Measurements from ENCODE around the gene RHD. TPM values are rescaled to one million over a fixed set of nuclear protein-coding genes. Genes with fewer than 3 reads are reported as not detected.

The RHD gene
- total RNA-seq, 3 donors from 2014 or later (not counting 1 experiment from before 2014, with no cell fraction given): 0.21 TPM; not detected in 2

DNA sequence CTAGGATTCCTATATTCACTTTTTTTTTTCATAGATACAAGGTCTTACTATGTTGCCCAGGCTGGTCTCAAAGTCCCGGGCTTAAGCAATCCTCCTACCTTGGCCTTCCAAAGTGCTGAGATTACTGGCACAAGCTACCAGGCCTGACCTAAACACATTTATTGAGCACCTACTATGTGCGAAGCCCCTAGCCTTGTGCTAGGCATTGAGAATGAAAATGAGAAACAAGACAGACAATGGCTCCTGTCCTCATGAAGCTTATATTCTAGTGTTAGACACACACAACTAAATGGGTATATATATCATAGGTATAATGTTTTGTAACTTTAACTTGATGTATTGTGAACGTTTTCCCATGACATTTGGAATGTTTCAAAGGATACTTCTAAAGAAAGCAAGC is 77.3 kb downstream of the RHD start:
- H3K4me3 Mint-ChIP-seq: no peak overlapping the region

GRCh38 chr1:25355841-25356395 is 83.6 kb downstream of the RHD start:
- Histone ChIP-seq H3K36me3 (ENCODE audit: control insufficient read depth, insufficient read depth, low read length) (peaks cover 75% of the 10 kb centered on the region), H3K9me3 (ENCODE audit: control insufficient read depth, insufficient read depth, low read length) (no peaks in the 10 kb centered on the region), H3K27me3 (ENCODE audit: control insufficient read depth, insufficient read depth, low read length) (no peaks in the 10 kb centered on the region), H3K27ac (ENCODE audit: low read length) (no peak overlapping the region), H3K4me3 (ENCODE audit: low read length) (no peak overlapping the region), H3K4me1 (ENCODE audit: control insufficient read depth, insufficient read depth, low read length) (no peaks in the 10 kb centered on the region)
- Mint-ChIP-seq H3K9me3 (no peaks in the 10 kb centered on the region), H3K4me1 (peaks cover 6 to 10% of the 10 kb centered on the region in 2 donors), H3K27ac (peak overlapping the region in 1 of 2 donors; percentile 61), H3K27me3 (ENCODE audit: low read depth in 2 of 2) (no peaks in the 10 kb centered on the region), H3K4me3 (no peak overlapping the region), H3K36me3 (no peaks in the 10 kb centered on the region)
- WGBS (ENCODE audit: insufficient coverage): 91% methylated on average over 6 of the region's 6 CpGs
- ATAC-seq: no peak
- DNase-seq: no peak
- TF ChIP-seq CTCF (IDR thresholded peaks at IDR 0.05): no peak
- intact Hi-C loops (cut with micrococcal nuclease): no loop called here

More for the DNA sequence above, 77.3 kb downstream of the RHD start:
- WGBS (ENCODE audit: insufficient coverage): 100% methylated on average over 1 of the region's 3 CpGs
- Mint-ChIP-seq H3K9me3 (no peaks in the 10 kb centered on the region), H3K27me3 (ENCODE audit: low read depth in 2 of 2) (no peaks in the 10 kb centered on the region), H3K36me3 (no peaks in the 10 kb centered on the region), H3K4me1 (peaks cover 0 to 15% of the 10 kb centered on the region in 2 donors), H3K27ac (no peak overlapping the region)
- H3K9me3 ChIP-seq (ENCODE audit: control insufficient read depth, insufficient read depth, low read length): no peaks in the 10 kb centered on the region
- DNase-seq (no peak), ATAC-seq (no peak)
- intact Hi-C loops (cut with micrococcal nuclease): no loop called here
- peaks cover 58% of the 10 kb centered on the region for H3K36me3 ChIP-seq (ENCODE audit: control insufficient read depth, insufficient read depth, low read length)
- no peaks in the 10 kb centered on the region for H3K27me3 ChIP-seq (ENCODE audit: control insufficient read depth, insufficient read depth, low read length)
- no peak for TF ChIP-seq CTCF (IDR thresholded peaks at IDR 0.05)
- no peak overlapping the region for H3K27ac ChIP-seq (ENCODE audit: low read length)
- H3K4me3 ChIP-seq (ENCODE audit: low read length): no peak overlapping the region
- no peaks in the 10 kb centered on the region for H3K4me1 ChIP-seq (ENCODE audit: control insufficient read depth, insufficient read depth, low read length)

DNA sequence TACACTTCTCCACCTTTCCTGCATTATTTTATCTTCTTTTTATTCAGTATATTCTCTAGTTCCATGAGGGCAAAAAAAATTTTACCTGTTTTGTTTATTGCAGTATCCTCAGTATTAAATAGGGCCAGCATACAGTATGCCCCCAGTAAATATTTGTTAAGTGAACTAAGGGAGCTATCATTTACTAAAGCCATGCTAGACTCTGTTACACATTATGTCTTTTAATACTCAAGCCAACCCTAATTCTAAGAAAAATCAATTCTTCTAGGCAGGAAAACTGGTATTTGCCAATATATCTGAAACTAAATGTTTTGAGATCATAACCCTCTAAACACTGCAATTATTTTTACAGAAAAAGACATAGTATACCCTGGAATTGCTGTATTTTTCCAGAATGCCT is 84.1 kb downstream of the RHD start:
- peak overlapping the region in 1 of 2 donors; percentile 61 for H3K27ac Mint-ChIP-seq
- no peaks in the 10 kb centered on the region for H3K4me1 ChIP-seq (ENCODE audit: control insufficient read depth, insufficient read depth, low read length)
- H3K27ac ChIP-seq (ENCODE audit: low read length): no peak overlapping the region
- H3K4me1 Mint-ChIP-seq: peaks cover 6 to 14% of the 10 kb centered on the region in 2 donors
- intact Hi-C loops (cut with micrococcal nuclease): no loop called here
- H3K36me3 Mint-ChIP-seq: no peaks in the 10 kb centered on the region
- no peak for ATAC-seq
- H3K4me3 ChIP-seq (ENCODE audit: low read length): no peak overlapping the region
- no peak for DNase-seq
- TF ChIP-seq CTCF (IDR thresholded peaks at IDR 0.05): no peak
- H3K36me3 ChIP-seq (ENCODE audit: control insufficient read depth, insufficient read depth, low read length): peaks cover 78% of the 10 kb centered on the region
- no peaks in the 10 kb centered on the region for H3K9me3 Mint-ChIP-seq
- no peaks in the 10 kb centered on the region for H3K27me3 ChIP-seq (ENCODE audit: control insufficient read depth, insufficient read depth, low read length)
- H3K9me3 ChIP-seq (ENCODE audit: control insufficient read depth, insufficient read depth, low read length): no peaks in the 10 kb centered on the region
- H3K27me3 Mint-ChIP-seq (ENCODE audit: low read depth in 2 of 2): no peaks in the 10 kb centered on the region
- H3K4me3 Mint-ChIP-seq: no peak overlapping the region

DNA sequence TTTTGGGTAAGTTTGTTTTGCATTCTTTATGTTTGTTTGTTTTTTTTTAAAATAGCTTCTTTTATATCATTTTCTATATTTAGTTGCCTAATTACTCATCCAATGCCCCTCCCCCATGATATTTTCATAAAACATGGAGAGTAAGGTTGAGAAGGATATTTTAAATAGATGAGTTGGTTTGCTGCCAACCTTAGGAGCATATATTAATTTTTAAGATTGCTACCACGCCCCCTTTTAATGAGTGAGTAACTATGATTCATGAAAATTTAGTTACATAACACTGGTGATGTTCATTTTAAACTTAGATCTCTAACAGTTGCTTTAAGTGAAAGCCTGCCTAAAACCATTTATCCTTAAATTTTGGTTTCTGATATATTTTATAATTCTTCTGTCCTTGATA is 84.5 kb downstream of the RHD start:
- H3K36me3 ChIP-seq (ENCODE audit: control insufficient read depth, insufficient read depth, low read length): peaks cover 79% of the 10 kb centered on the region
- peaks cover 8 to 19% of the 10 kb centered on the region in 2 donors for H3K4me1 Mint-ChIP-seq
- no CpG with 5 or more reads among the region's 1 CpG for WGBS (ENCODE audit: insufficient coverage)
- H3K27me3 ChIP-seq (ENCODE audit: control insufficient read depth, insufficient read depth, low read length): no peaks in the 10 kb centered on the region
- H3K27ac ChIP-seq (ENCODE audit: low read length): no peak overlapping the region
- no peak overlapping the region for H3K4me3 Mint-ChIP-seq
- no peak for ATAC-seq
- H3K27ac Mint-ChIP-seq: no peak overlapping the region
- no peaks in the 10 kb centered on the region for H3K4me1 ChIP-seq (ENCODE audit: control insufficient read depth, insufficient read depth, low read length)
- no peaks in the 10 kb centered on the region for H3K27me3 Mint-ChIP-seq (ENCODE audit: low read depth in 2 of 2)
- no peaks in the 10 kb centered on the region for H3K9me3 Mint-ChIP-seq
- H3K36me3 Mint-ChIP-seq: no peaks in the 10 kb centered on the region
- no peak for TF ChIP-seq CTCF (IDR thresholded peaks at IDR 0.05)
- no peak overlapping the region for H3K4me3 ChIP-seq (ENCODE audit: low read length)
- DNase-seq: no peak
- no peaks in the 10 kb centered on the region for H3K9me3 ChIP-seq (ENCODE audit: control insufficient read depth, insufficient read depth, low read length)
- intact Hi-C loops (cut with micrococcal nuclease): no loop called here
